ENCODE measurements around the gene CRYBG1.
"Not testable (repeated sequence)": the region's sequence is repeated elsewhere in the genome, so short reads cannot be mapped to it uniquely, and the experiment has no call there.

Gene CRYBG1

DNA sequence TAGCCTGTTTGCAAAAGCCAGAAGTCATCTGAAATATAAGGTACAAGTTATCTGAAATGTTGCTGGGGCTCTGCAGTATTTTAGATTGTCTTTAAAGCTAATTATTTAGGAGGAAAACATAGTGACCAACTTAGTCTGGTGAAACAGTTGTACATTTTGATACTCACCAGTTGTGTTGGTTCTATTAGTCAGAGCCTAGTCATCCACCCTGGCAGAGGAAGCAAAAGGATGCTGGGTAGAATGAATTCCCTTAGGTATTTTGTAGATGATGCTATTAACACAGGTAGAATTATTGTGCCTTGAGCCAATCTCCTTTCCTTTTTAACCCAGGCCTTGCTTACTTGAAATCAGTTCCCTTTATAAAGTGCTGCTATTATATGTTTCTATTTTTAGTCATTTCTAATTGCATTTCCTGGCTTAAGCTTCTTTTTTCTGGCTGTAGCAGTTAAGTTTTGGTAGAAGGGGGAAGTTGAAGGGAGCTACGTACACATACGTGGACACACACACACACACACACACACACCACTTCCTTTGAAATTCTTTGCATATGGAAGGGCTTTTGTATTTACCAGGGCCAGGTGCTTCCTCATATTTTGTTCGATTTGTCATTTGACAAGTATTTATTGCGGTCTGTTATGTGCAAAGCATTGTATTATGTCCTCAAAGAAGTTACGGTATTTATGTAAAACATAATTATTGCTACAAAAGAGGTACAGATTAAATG, 186.3 kb downstream of the CRYBG1 start:
- TF ChIP-seq POLR2AphosphoS5 (IDR thresholded peaks at IDR 0.05; ENCODE audit: low read depth) (peak; percentile 58; the same call in 1 of the 2 replicates), SPI1 (IDR thresholded peaks at IDR 0.05; ENCODE audit: borderline replicate concordance, low read depth) (peak; percentile 72), GABPA (IDR thresholded peaks at IDR 0.05; ENCODE audit: low read depth) (peak; percentile 72)
- TF ChIP-seq, protein P1, sequence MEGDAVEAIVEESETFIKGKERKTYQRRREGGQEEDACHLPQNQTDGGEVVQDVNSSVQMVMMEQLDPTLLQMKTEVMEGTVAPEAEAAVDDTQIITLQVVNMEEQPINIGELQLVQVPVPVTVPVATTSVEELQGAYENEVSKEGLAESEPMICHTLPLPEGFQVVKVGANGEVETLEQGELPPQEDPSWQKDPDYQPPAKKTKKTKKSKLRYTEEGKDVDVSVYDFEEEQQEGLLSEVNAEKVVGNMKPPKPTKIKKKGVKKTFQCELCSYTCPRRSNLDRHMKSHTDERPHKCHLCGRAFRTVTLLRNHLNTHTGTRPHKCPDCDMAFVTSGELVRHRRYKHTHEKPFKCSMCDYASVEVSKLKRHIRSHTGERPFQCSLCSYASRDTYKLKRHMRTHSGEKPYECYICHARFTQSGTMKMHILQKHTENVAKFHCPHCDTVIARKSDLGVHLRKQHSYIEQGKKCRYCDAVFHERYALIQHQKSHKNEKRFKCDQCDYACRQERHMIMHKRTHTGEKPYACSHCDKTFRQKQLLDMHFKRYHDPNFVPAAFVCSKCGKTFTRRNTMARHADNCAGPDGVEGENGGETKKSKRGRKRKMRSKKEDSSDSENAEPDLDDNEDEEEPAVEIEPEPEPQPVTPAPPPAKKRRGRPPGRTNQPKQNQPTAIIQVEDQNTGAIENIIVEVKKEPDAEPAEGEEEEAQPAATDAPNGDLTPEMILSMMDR (IDR thresholded peaks at IDR 0.05; ENCODE audit: insufficient read depth, low read length) = no peak
- TF ChIP-seq, protein P2, sequence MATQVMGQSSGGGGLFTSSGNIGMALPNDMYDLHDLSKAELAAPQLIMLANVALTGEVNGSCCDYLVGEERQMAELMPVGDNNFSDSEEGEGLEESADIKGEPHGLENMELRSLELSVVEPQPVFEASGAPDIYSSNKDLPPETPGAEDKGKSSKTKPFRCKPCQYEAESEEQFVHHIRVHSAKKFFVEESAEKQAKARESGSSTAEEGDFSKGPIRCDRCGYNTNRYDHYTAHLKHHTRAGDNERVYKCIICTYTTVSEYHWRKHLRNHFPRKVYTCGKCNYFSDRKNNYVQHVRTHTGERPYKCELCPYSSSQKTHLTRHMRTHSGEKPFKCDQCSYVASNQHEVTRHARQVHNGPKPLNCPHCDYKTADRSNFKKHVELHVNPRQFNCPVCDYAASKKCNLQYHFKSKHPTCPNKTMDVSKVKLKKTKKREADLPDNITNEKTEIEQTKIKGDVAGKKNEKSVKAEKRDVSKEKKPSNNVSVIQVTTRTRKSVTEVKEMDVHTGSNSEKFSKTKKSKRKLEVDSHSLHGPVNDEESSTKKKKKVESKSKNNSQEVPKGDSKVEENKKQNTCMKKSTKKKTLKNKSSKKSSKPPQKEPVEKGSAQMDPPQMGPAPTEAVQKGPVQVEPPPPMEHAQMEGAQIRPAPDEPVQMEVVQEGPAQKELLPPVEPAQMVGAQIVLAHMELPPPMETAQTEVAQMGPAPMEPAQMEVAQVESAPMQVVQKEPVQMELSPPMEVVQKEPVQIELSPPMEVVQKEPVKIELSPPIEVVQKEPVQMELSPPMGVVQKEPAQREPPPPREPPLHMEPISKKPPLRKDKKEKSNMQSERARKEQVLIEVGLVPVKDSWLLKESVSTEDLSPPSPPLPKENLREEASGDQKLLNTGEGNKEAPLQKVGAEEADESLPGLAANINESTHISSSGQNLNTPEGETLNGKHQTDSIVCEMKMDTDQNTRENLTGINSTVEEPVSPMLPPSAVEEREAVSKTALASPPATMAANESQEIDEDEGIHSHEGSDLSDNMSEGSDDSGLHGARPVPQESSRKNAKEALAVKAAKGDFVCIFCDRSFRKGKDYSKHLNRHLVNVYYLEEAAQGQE (IDR thresholded peaks at IDR 0.05; ENCODE audit: insufficient replicate concordance, low read depth) = no peak
- Histone ChIP-seq H3K4me3 (replicated peaks; ENCODE audit: insufficient read depth, low read length) (no peak overlapping the region), H3K27ac (replicated peaks) (peak overlapping the region; percentile 61), H3K27me3 (ENCODE audit: insufficient read depth, poor library complexity, severe bottlenecking) (no peaks in the 10 kb centered on the region)
- DNase-seq (ENCODE audit: low read depth in 1 of 2, low spot score in 1 of 2) = peak; percentile 63 to 68

DNA sequence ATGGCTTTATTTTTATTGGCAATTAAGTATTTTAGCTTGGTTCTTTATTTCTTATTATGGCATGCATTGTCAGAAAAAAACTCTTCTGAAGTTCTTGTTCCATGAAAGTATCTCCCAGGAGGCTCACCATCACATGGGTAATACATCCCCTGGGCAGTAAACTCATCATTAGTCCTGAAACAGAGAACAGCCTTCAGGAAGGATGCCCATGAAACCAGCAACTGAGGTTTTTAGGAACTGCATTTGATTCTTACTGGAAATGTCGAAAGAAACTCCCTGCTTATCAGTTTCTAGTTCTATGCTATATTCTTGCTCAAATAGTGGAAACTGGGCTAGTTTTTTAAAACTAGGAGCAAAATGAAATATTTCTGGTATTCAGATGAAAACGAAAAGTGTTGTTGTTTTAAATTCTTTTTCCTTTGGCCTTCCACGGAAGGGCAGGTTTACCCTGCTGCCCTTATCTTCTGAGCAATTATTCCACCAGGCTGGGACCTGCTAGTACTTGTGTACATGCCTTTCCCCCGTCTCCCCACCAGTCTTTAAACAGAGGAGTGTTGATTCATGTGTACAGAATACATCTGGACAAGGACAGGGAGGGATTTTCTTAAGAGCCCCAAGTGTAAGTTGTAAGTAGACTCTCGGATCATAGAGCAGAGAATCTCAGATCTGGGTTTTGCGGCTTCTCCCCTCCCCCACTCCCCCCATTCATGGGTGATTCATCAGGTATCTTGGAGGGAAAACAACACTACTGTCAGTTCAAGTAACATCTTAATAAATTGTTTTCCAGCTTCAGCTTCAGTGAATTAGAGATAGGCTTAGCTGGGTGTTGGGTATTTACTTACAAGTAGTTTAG, 187.3 kb downstream of the CRYBG1 start:
- H3K4me3 ChIP-seq (replicated peaks; ENCODE audit: insufficient read depth, low read length) = no peak overlapping the region
- TF ChIP-seq, protein P2 (IDR thresholded peaks at IDR 0.05; ENCODE audit: insufficient replicate concordance, low read depth) = no peak
- TF ChIP-seq SPI1 (IDR thresholded peaks at IDR 0.05; ENCODE audit: borderline replicate concordance, low read depth) = peak; percentile 36; the same call in 1 of the 2 replicates
- no peak for DNase-seq (ENCODE audit: low read depth in 1 of 2, low spot score in 1 of 2)
- peak overlapping the region; percentile 61 for H3K27ac ChIP-seq (replicated peaks)
- no peaks in the 10 kb centered on the region for H3K27me3 ChIP-seq (ENCODE audit: insufficient read depth, poor library complexity, severe bottlenecking)

DNA sequence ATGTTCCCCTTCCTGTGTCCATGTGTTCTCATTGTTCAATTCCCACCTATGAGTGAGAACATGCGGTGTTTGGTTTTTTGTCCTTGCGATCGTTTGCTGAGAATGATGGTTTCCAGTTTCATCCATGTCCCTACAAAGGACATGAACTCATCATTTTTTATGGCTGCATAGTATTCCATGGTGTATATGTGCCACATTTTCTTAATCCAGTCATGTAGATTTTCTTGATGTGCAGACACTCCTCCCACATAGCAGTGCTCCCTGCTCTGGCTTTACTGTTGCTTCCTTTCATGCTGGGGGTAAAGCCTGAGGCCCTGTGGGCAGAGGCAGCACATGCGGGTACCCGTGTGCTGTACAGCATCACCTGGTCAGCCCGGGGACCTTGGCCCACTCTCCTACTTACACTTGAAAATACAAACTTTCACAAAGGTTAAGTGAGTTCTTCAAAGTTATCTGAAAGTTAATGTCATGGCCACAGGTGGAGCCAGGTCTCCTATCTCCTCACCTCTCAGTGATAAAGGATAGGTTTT, 188.5 kb downstream of the CRYBG1 start:
- H3K27me3 ChIP-seq (ENCODE audit: insufficient read depth, poor library complexity, severe bottlenecking) = not testable (repeated sequence)

DNA sequence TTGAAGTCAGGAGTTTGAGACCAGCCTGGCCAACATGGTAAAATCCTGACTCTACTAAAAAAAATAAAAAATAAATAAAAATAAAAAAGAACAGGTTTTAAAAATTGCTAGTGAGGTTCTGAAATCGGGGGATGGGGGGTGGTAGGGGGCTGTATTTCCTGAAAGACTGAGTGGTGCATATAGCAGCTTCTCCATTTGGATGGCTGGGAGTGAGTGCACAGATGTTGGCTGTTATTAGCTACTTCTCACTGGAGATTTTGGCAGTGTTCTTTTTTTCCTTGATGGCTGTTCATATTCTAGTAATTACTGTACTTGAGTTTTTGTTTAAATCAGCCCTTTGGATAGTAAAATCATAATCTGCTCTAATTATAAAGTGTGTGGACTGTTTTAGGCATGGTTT, 189.0 kb downstream of the CRYBG1 start:
- no peaks in the 10 kb centered on the region for H3K27me3 ChIP-seq (ENCODE audit: insufficient read depth, poor library complexity, severe bottlenecking)
- H3K27ac ChIP-seq (replicated peaks) = peak overlapping the region; percentile 72
- no peak for DNase-seq (ENCODE audit: low read depth in 1 of 2, low spot score in 1 of 2)
- TF ChIP-seq POLR2AphosphoS5 (IDR thresholded peaks at IDR 0.05; ENCODE audit: low read depth) (no peak), SPI1 (IDR thresholded peaks at IDR 0.05; ENCODE audit: borderline replicate concordance, low read depth) (no peak), GABPA (IDR thresholded peaks at IDR 0.05; ENCODE audit: low read depth) (no peak)
- TF ChIP-seq, protein P1 (IDR thresholded peaks at IDR 0.05; ENCODE audit: insufficient read depth, low read length) = no peak
- TF ChIP-seq, protein P2 (IDR thresholded peaks at IDR 0.05; ENCODE audit: insufficient replicate concordance, low read depth) = no peak
- H3K4me3 ChIP-seq (replicated peaks; ENCODE audit: insufficient read depth, low read length) = no peak overlapping the region

More for the DNA sequence above, 188.5 kb downstream of the CRYBG1 start:
- H3K4me3 ChIP-seq (replicated peaks; ENCODE audit: insufficient read depth, low read length); DNase-seq (ENCODE audit: low read depth in 1 of 2, low spot score in 1 of 2): not testable (repeated sequence)
- peak overlapping the region; percentile 72 for H3K27ac ChIP-seq (replicated peaks)
